Measurements from ENCODE around the gene B4GALNT2.
"Not testable (repeated sequence)": the region's sequence is repeated elsewhere in the genome, so short reads cannot be mapped to it uniquely, and the experiment has no call there.

The B4GALNT2 gene

GRCh38 chr17:49132699-49133364 is at the start of gene B4GALNT2:
TSS of gene B4GALNT2 (plus strand) at chr17:49132769. CDS start at chr17:49132793, 24 bp downstream.
- no peak for DNase-seq (ENCODE audit: low spot score)

- DNase-seq (ENCODE audit: low spot score), result not testable (repeated sequence)
Measured at GRCh38 chr17:49085046-49085445, 47.5 kb upstream of the B4GALNT2 start.

GRCh38 chr17:49085565-49086315 is 46.8 kb upstream of the B4GALNT2 start:
- no peak for DNase-seq (ENCODE audit: low spot score)

GRCh38 chr17:49086316-49086605 is 46.3 kb upstream of the B4GALNT2 start:
- DNase-seq (ENCODE audit: low spot score), result no peak

- no peak for DNase-seq (ENCODE audit: low spot score)
Measured at GRCh38 chr17:49086649-49087048, 45.9 kb upstream of the B4GALNT2 start.

- DNase-seq (ENCODE audit: low spot score), result no peak
Measured at GRCh38 chr17:49089094-49089493, 43.5 kb upstream of the B4GALNT2 start.

- no peak for DNase-seq (ENCODE audit: low spot score)
Measured at GRCh38 chr17:49090878-49091594, 41.5 kb upstream of the B4GALNT2 start.

GRCh38 chr17:49093131-49093530 is 39.4 kb upstream of the B4GALNT2 start:
- no peak for DNase-seq (ENCODE audit: low spot score)

- no peak for DNase-seq (ENCODE audit: low spot score)
Measured at GRCh38 chr17:49100601-49101000, 32.0 kb upstream of the B4GALNT2 start.

- DNase-seq (ENCODE audit: low spot score), result no peak
Measured at GRCh38 chr17:49101054-49101534, 31.5 kb upstream of the B4GALNT2 start.

- DNase-seq (ENCODE audit: low spot score), result not testable (repeated sequence)
Measured at GRCh38 chr17:49103360-49103759, 29.2 kb upstream of the B4GALNT2 start.

- DNase-seq (ENCODE audit: low spot score), result no peak
Measured at GRCh38 chr17:49104511-49105074, 28.0 kb upstream of the B4GALNT2 start.

GRCh38 chr17:49106321-49107210 is 26.0 kb upstream of the B4GALNT2 start:
- no peak for DNase-seq (ENCODE audit: low spot score)

- no peak for DNase-seq (ENCODE audit: low spot score)
Measured at GRCh38 chr17:49107211-49107557, 25.4 kb upstream of the B4GALNT2 start.

- DNase-seq (ENCODE audit: low spot score), result peak; percentile 60
Measured at GRCh38 chr17:49108318-49108717, 24.3 kb upstream of the B4GALNT2 start.

GRCh38 chr17:49110509-49110908 is 22.1 kb upstream of the B4GALNT2 start:
- DNase-seq (ENCODE audit: low spot score), result no peak

- DNase-seq (ENCODE audit: low spot score), result no peak
Measured at GRCh38 chr17:49111934-49112333, 20.6 kb upstream of the B4GALNT2 start.

GRCh38 chr17:49112936-49113335 is 19.6 kb upstream of the B4GALNT2 start:
- DNase-seq (ENCODE audit: low spot score), result no peak

- no peak for DNase-seq (ENCODE audit: low spot score)
Measured at GRCh38 chr17:49114703-49115102, 17.9 kb upstream of the B4GALNT2 start.

GRCh38 chr17:49117587-49118230 is 14.9 kb upstream of the B4GALNT2 start:
- DNase-seq (ENCODE audit: low spot score), result no peak

- no peak for DNase-seq (ENCODE audit: low spot score)
Measured at GRCh38 chr17:49120166-49120565, 12.4 kb upstream of the B4GALNT2 start.

All from Ammon's horn (tissue), 1 donor.